Breast epithelium (tissue), 4 donors: ENCODE results near the gene CDK14. TPM values are rescaled to one million over a fixed set of nuclear protein-coding genes. Genes with fewer than 3 reads are reported as not detected.
A peak's percentile ranks its signal among the peaks of the same experiment; 100 is the strongest.

Experiments
- DNase-seq, 2 donors: peaks; one replicate each; pipeline ENCODE4 v3.0.0-alpha.2; 2019; ENCODE audit warnings: low spot score in 2 of 2
- H3K27ac ChIP-seq, 2 donors: fragments of 200-600 bp; sonication (generic) in 1 of 2; one replicate each; pipeline ENCODE4 v1.5.1; 2016 to 2019; ENCODE audit warnings: mild to moderate bottlenecking in 1 of 2
- H3K27me3 ChIP-seq, 2 donors: fragments of 200-600 bp; sonication (generic) in 1 of 2; one replicate each; pipeline versions ENCODE4 v1.5.1 to v1.6.0; 2017 to 2019; ENCODE audit warnings: control low read depth in 1 of 2, mild to moderate bottlenecking in 1 of 2
- H3K36me3 ChIP-seq: fragments of 200-600 bp; one replicate; pipeline ENCODE4 v1.5.1; 2019
- H3K4me1 ChIP-seq, 2 donors: fragments of 200-600 bp; sonication (generic); one replicate each; pipeline ENCODE4 v1.5.1; 2016 to 2019; ENCODE audit warnings: control low read depth in 1 of 2
- H3K4me3 ChIP-seq, 3 donors: fragments of 200-600 bp; sonication (generic); 1 replicate in 2 of 3; 2 replicates in 1 of 3; pipeline ENCODE4 v1.5.1; 2016 to 2019; ENCODE audit warnings: mild to moderate bottlenecking in 3 of 3, moderate library complexity in 2 of 3
- H3K9me3 ChIP-seq, 2 donors: fragments of 200-600 bp; sonication (generic) in 1 of 2; one replicate each; pipeline ENCODE4 v1.5.1; 2016 to 2019; ENCODE audit warnings: control low read depth in 1 of 2
- CTCF ChIP-seq, 3 donors: fragments of 450-650 bp; IDR thresholded peaks; one replicate each; pipeline ENCODE4 v1.5.1; 2016 to 2017; ENCODE audit warnings: antibody characterized with exemption in 3 of 3, mild to moderate bottlenecking in 3 of 3, moderate library complexity in 3 of 3
- POLR2A ChIP-seq: fragments of 450-650 bp; IDR thresholded peaks from one replicate; pipeline ENCODE4 v1.6.1; 2016; ENCODE audit warnings: antibody characterized with exemption, mild to moderate bottlenecking, moderate library complexity
- POLR2AphosphoS5 ChIP-seq, 3 donors: sonication (generic); formaldehyde crosslinking; IDR thresholded peaks; one replicate each; pipeline ENCODE4 v1.6.1; 2017; ENCODE audit warnings: antibody characterized with exemption in 3 of 3
- intact Hi-C: fragments of 100-400 bp; cut with DNase I; formaldehyde crosslinking; loops from one replicate; pipeline ENCODE4 v1.15.1; 2023; ENCODE audit warnings: low total_unique reads
- total RNA-seq, 3 donors: library from RNA; depleted of rRNA; stranded (reverse); fragments of >200 nt; gene quantifications; one replicate each; pipeline ENCODE4 v1.1.0, GENCODE V29; 2016

CDK14 gene
- total RNA-seq, result 10 to 100 TPM; 16.3 to 64.7 (median 29.8) TPM

GRCh38 chr7:90595801-90596670 lies at the start of gene CDK14:
TSS of gene CDK14 (plus strand) at chr7:90596321. CDS start at chr7:90596628, 307 bp downstream.
- intact Hi-C loops, result loop anchor here (5.0 kb wide), 1 partner anchor 1161 kb away; no protein-coding TSS in a partner anchor
- peak within 1 kb of the TSS; percentile 90 to 93 for H3K27ac ChIP-seq
- H3K9me3 ChIP-seq, result no peaks in the 10 kb centered on the region
- H3K27me3 ChIP-seq, result no peaks in the 10 kb centered on the region
- H3K4me3 ChIP-seq, result peak within 1 kb of the TSS; percentile 67 to 90 (median 71)
- peak in 2 of 3 donors; percentile 22 to 59 for TF ChIP-seq CTCF (IDR thresholded peaks at IDR 0.05)
- no peak for TF ChIP-seq POLR2A
- H3K4me1 ChIP-seq, result no peaks in the 10 kb centered on the region
- no peaks in the 10 kb centered on the region for H3K36me3 ChIP-seq
- DNase-seq, result peak; percentile 53 to 74

GRCh38 chr7:90551036-90551435 lies 45.1 kb upstream of the CDK14 start:
- Histone ChIP-seq H3K36me3 (no peaks in the 10 kb centered on the region), H3K27me3 (no peaks in the 10 kb centered on the region), H3K4me1 (no peaks in the 10 kb centered on the region), H3K9me3 (no peaks in the 10 kb centered on the region), H3K4me3 (no peak overlapping the region), H3K27ac (no peak overlapping the region)
- TF ChIP-seq POLR2A (no peak), CTCF (IDR thresholded peaks at IDR 0.05) (no peak), POLR2AphosphoS5 (IDR thresholded peaks at IDR 0.05) (no peak)
- intact Hi-C loops, result no loop called here
- no peak for DNase-seq

DNA sequence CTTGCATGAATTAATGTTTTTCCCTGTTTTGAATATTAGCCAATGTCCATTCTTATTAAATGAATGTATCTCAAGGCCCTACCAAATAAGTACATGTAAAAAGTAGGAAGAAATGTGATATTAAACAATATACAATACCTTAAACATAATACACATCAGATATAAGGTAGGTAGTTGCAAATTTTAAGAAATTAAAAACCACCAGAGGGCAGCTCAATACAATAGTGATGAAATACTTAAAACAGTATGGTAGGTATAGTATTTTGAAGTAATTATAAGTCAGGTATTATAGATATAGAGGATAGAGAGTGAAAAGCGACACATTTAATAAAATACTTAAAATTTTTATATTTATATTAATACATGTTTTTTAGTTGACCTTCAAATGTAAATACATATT lies 43.6 kb upstream of the CDK14 start:
- H3K27ac ChIP-seq, result no peak overlapping the region
- no peaks in the 10 kb centered on the region for H3K9me3 ChIP-seq
- no peaks in the 10 kb centered on the region for H3K36me3 ChIP-seq
- no peak for DNase-seq
- intact Hi-C loops, result no loop called here
- H3K27me3 ChIP-seq, result no peaks in the 10 kb centered on the region
- no peak overlapping the region for H3K4me3 ChIP-seq
- no peaks in the 10 kb centered on the region for H3K4me1 ChIP-seq
- TF ChIP-seq POLR2A (no peak), POLR2AphosphoS5 (IDR thresholded peaks at IDR 0.05) (no peak), CTCF (IDR thresholded peaks at IDR 0.05) (peak in 2 of 3 donors; percentile 18 to 24)

DNA sequence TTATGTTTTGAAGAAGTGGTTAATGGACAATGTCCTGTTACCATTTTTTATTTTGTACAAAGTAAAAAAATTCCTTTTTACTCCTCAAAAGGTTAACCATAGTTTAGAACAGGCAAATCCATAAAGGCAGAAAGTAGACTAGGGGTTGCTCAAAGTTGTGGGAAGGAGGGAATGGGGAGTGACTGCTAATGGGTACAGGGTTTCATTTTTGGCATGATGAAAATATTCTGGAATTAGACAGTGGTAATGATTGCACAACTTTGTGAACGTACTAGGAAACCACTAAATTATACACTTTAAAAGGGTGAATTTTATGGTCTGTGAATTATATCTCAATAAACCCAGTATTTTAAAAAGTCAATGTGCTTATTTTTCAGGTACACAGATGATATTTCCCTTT lies 35.4 kb upstream of the CDK14 start:
- DNase-seq, result no peak
- Histone ChIP-seq H3K27ac (no peak overlapping the region), H3K9me3 (no peaks in the 10 kb centered on the region), H3K4me3 (no peak overlapping the region), H3K4me1 (no peaks in the 10 kb centered on the region), H3K27me3 (no peaks in the 10 kb centered on the region), H3K36me3 (no peaks in the 10 kb centered on the region)
- no peak for TF ChIP-seq CTCF (IDR thresholded peaks at IDR 0.05)
- no peak for TF ChIP-seq POLR2AphosphoS5 (IDR thresholded peaks at IDR 0.05)
- TF ChIP-seq POLR2A, result no peak
- intact Hi-C loops, result no loop called here

DNA sequence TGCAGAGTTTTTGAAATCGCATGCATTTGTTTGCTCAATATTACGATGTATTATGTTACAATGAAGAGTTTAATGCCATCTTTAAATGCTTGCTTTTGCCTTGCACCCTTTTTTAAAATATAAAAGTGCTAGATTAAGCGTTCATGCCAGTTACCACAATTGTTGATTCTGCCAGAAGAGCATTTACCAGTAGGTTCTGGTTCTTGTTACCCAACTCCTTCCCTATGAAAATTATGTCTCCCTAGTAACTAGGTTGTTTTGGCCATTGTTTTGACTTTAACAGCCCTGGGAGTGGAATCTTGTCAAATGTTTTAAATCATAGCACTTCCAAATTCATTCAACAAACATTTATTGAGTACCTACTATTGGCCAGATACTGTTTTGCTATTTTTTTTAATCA lies 32.8 kb upstream of the CDK14 start:
- Histone ChIP-seq H3K4me3 (no peak overlapping the region), H3K4me1 (no peaks in the 10 kb centered on the region), H3K27ac (no peak overlapping the region), H3K27me3 (no peaks in the 10 kb centered on the region), H3K36me3 (no peaks in the 10 kb centered on the region), H3K9me3 (no peaks in the 10 kb centered on the region)
- TF ChIP-seq CTCF (IDR thresholded peaks at IDR 0.05), result no peak
- no peak for TF ChIP-seq POLR2AphosphoS5 (IDR thresholded peaks at IDR 0.05)
- TF ChIP-seq POLR2A, result no peak
- intact Hi-C loops, result no loop called here
- no peak for DNase-seq
